GM18861 (cell line): ENCODE results near the gene SLC7A10.

Source experiments
- ATAC-seq: cut with Tn5 transposase; IDR thresholded peaks from one replicate; pipeline ENCODE4 v1.9.1; 2021; ENCODE audit not compliant: unreplicated experiment

Gene SLC7A10

DNA sequence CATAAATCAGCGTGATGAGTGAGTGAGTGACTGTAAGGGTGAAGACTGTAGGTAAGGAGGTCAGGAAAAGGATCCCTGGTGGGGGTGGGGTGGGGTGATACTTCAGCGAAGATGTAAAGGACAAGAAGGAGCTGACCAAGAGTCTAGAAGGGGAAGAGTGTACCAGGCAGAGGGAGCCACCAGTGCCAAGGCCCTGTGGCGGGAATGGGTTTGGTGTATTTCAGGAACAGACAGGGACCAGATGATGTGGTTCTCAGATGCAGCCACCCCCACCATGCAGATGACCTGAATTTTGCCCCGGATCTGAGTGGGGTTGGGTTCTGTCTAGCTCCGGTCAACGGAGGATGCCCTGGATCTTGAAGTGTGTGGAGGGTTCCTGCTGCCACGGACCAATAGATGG lies 30.1 kb upstream of the SLC7A10 start:
- ATAC-seq: no peak

GRCh38 chr19:33254245-33254824 lies 28.7 kb upstream of the SLC7A10 start:
- ATAC-seq: no peak

DNA sequence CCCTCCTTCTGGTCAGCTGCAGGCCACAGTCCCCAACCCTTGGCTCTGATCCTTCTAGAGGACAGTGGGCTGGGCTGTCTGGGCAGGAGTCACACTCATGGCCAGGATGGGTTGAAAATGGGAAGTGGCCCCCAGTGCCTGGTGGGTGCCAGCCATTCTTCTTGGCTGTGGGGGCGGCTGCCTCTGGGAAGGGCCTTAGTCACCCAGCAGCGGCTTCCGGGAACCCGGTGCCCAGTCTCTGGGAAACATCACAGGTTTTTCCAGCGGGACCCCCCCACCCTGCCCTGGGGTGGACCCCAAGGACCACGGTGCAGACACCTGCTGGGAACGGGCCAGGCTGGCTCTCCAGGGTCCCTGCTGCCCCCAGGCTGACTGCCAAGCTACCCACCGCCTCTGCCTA lies 27.3 kb upstream of the SLC7A10 start:
- no peak for ATAC-seq

DNA sequence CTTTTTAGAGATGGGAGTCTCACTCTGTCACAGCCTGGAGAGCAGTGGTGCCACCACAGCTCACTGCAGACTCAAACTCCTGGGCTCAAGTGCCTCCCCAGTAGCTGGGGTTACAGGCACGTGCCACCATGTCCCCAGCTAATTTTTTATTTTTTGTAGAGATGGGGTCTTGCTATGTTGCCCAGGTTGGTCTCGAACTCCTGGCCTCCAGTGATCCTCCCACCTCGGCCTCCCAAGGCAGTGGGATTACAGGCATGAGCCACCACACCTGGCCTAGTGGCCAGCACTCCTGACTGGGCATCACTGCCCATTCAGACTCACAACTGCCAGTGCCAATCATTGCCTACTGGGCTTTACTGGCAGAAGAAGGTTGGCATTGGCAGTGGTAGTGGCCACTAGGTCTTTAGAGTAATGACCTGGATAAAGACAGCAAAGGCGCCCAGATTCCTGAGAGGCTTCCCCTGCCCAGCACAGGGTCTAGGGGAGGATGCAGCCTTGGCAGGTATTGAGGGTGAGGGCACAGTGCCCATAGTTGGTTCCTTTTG lies 26.8 kb upstream of the SLC7A10 start:
- no peak for ATAC-seq

- no peak for ATAC-seq
These were observed 26.0 kb upstream of the SLC7A10 start for GRCh38 chr19:33251526-33252090.

- ATAC-seq: no peak
These were observed 25.4 kb upstream of the SLC7A10 start for GRCh38 chr19:33251076-33251475.

GRCh38 chr19:33250500-33250899 lies 24.9 kb upstream of the SLC7A10 start:
- ATAC-seq: no peak

DNA sequence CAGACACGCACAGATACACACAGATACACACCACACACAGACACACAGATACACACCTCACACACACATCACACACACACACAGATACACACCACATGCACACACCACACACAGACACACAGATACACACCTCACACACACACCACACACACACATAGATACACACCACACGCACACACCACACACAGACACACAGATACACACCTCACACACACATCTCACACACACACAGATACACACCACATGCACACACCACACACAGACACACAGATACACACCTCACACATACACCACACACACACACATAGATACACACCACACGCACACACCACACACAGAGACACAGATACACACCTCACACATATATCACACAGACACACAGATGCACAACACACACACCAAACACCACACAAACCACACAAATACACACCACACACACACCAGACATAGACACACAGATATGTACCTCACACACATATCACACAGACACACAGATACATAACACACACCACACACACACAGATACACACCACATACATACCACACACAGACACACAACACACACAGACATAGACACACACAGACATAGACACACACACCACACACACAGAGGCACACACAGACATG lies 24.2 kb upstream of the SLC7A10 start:
- no peak for ATAC-seq

- ATAC-seq: no peak
These were observed 23.4 kb upstream of the SLC7A10 start for GRCh38 chr19:33248954-33249613.

- ATAC-seq: no peak
These were observed 22.9 kb upstream of the SLC7A10 start for GRCh38 chr19:33248553-33248953.

GRCh38 chr19:33248104-33248503 lies 22.5 kb upstream of the SLC7A10 start:
- ATAC-seq: no peak

DNA sequence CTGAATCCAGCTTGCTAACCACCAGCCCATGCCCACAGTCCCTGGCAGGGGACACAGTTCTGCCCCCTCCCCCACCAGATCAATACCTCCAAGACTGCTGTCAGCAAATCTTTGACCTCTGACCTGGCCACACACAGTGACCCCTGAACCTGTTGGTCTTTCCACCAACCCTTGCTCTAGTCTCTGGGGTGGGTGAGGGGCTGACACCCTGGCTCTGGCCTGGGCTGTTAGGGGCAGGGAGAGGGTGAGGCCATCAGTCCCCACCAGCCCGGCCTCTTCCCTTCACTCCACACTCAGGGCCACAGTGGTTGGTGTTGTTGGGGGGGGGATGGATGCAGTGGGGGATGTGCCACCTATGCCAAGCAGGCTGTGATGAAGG lies 21.8 kb upstream of the SLC7A10 start:
- no peak for ATAC-seq

DNA sequence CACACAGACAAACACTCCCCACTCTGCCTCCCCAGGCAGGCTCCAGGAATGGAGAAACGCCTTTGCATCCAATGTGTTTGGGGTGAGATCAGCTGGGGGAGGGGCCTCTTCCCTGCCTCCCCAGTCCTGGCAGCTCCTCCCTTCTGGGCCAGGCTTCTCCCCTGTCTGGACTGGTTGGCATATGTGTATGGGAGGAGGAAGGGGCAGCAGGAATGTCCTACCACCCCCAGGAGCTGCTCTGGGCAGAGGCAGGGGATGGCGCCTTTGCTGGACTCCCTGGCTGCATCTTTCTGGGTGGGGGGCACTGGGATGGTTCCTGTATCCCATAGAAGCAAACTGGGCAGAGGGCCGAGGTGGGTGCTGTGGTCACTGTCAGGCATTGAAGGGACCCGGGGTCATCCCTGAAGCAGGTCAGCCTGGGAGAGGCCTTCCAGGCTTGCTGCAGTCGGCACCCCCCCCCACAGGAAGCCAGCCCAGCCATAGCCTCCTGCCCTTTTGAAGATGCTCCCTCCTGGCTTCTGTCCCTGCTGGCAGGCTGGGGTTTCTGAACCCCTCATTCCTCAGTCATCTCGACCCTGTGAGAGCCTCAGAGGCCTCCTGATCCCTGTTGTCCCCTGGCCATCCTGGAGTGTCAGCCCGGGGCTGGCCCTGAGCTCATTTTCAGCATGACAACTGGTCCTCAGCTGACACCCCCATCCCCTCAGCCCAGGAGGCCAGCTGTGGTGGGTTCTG lies 21.2 kb upstream of the SLC7A10 start:
- no peak for ATAC-seq

- ATAC-seq: no peak
These were observed 20.5 kb upstream of the SLC7A10 start for GRCh38 chr19:33245948-33246708.

DNA sequence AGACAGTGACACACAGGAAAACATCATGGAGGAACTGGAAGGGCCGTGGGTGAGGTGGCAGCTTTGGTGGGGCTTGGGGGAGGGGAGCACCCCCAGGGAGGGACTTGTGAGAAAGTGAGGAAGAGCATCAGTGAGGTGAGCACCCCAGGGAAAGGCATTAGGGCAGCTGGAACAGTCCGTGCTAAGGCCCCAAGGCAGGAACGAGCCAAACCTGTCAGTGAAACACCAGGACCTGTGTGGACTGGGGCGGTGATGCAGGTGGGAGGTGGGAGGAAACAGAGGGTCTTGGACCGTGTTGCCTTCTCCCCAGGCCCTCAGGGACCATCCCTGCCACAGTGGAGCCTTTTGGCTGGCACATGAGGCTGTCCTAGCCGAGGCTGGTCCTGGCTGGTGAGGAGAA lies 17.3 kb upstream of the SLC7A10 start:
- ATAC-seq: no peak

GRCh38 chr19:33242131-33242530 lies 16.5 kb upstream of the SLC7A10 start:
- ATAC-seq: no peak

DNA sequence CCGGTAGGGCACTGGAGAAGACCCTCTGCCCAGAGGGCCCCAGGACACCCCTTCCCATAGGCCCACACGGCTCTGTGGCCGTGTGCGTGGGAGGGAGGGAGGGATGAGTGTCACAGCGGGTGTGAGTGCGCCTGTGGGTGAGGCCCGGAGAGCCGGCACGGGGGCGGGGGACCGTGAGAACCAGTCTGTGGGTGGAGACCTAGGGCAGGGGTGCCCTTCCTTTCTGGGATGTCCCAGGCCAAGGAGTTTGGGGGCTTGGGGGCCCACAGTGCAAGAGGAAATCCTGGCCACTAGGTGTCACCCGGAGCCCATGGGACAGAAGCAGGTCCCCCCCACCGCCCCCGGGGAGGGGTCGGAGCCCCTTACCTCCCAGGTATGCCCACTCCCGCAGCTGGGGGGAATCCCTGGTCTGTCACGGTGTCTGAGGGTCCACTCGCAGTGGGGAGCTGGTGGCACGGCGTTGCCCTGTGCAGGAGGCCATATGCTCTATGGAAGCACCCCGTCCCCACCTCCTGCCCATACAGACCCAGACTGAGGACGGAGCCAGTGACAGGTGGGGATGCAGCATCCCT lies 16.0 kb upstream of the SLC7A10 start:
- ATAC-seq: no peak

GRCh38 chr19:33241091-33241529 lies 15.5 kb upstream of the SLC7A10 start:
- no peak for ATAC-seq

GRCh38 chr19:33240181-33240771 lies 14.6 kb upstream of the SLC7A10 start:
- ATAC-seq: no peak
